Subcutaneous abdominal adipose tissue (tissue), 5 donors: ENCODE measurements around the gene SYK.

Source experiments
- H3K27ac ChIP-seq: one replicate; pipeline ENCODE4 v1.7.0; 2013; ENCODE audit warnings: low read depth, mild to moderate bottlenecking, inconsistent platforms, low read length, moderate library complexity
- H3K27me3 ChIP-seq, 5 donors: one replicate each; pipeline ENCODE4 v1.7.0; 2013; ENCODE audit warnings: low read length in 5 of 5, inconsistent platforms in 1 of 5; ENCODE audit not compliant: control insufficient read depth in 5 of 5, insufficient read depth in 4 of 5
- H3K36me3 ChIP-seq, 5 donors: one replicate each; pipeline ENCODE4 v1.7.0; 2013; ENCODE audit warnings: low read length in 5 of 5; ENCODE audit not compliant: control insufficient read depth in 5 of 5, insufficient read depth in 5 of 5
- H3K4me1 ChIP-seq, 5 donors: one replicate each; pipeline ENCODE4 v1.7.0; 2013; ENCODE audit warnings: low read length in 5 of 5, mild to moderate bottlenecking in 3 of 5, moderate library complexity in 1 of 5; ENCODE audit not compliant: control insufficient read depth in 5 of 5, insufficient read depth in 5 of 5
- H3K4me3 ChIP-seq, 5 donors: one replicate each; pipeline ENCODE4 v1.7.0; 2013; ENCODE audit warnings: low read length in 5 of 5, low read depth in 1 of 5
- H3K9ac ChIP-seq, 5 donors: one replicate each; pipeline ENCODE4 v1.7.0; 2013; ENCODE audit warnings: low read length in 5 of 5, mild to moderate bottlenecking in 4 of 5, moderate library complexity in 3 of 5
- H3K9me3 ChIP-seq, 5 donors: one replicate each; pipeline ENCODE4 v1.7.0; 2013; ENCODE audit warnings: low read length in 5 of 5; ENCODE audit not compliant: control insufficient read depth in 5 of 5
- donor health status: healthy.
- donor health status: healthy.
- donor health status: healthy.
- donor health status: healthy.
- donor health status: healthy.

Gene SYK

GRCh38 chr9:90855208-90855902 lies 53.7 kb downstream of the SYK start:
- H3K27ac ChIP-seq, result no peak overlapping the region
- no peaks in the 10 kb centered on the region for H3K27me3 ChIP-seq
- no peak overlapping the region for H3K4me3 ChIP-seq
- no peaks in the 10 kb centered on the region for H3K9me3 ChIP-seq
- H3K4me1 ChIP-seq, result peaks cover 0 to under 1% (median 0%) of the 10 kb centered on the region in 5 donors
- H3K9ac ChIP-seq, result no peak overlapping the region
- peaks cover 0 to 3% (median 0%) of the 10 kb centered on the region in 5 donors for H3K36me3 ChIP-seq

GRCh38 chr9:90857091-90857490 lies 55.5 kb downstream of the SYK start:
- Histone ChIP-seq H3K27me3 (peaks cover 0 to 5% (median 0%) of the 10 kb centered on the region in 5 donors), H3K4me1 (peaks cover 0 to 10% (median 0%) of the 10 kb centered on the region in 5 donors), H3K36me3 (peaks cover 0 to 5% (median 0%) of the 10 kb centered on the region in 5 donors), H3K9me3 (no peaks in the 10 kb centered on the region), H3K9ac (no peak overlapping the region), H3K27ac (no peak overlapping the region), H3K4me3 (no peak overlapping the region)

DNA sequence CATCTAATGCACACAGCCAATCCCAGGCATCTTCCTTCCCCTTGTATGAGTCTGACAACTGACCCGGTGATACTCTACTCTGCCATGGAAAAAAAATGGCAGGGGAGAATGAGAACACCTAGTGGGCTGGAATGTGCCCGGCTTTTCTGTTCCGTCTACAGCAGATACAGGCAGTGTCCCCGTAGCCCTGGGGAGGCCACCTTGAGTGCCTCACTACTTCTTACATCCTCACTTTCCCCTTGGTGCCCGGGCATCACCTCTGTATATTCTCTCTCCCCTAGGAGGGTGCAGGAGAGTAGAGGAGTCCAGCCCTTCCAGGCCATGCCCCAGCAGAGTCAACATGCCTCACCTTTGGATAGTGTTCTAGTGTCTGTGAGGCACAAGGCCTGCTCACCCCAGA lies 56.2 kb downstream of the SYK start:
- Histone ChIP-seq H3K36me3 (peaks cover 0 to 8% (median 0%) of the 10 kb centered on the region in 5 donors), H3K27ac (no peak overlapping the region), H3K9ac (no peak overlapping the region), H3K27me3 (peaks cover 0 to 5% (median 0%) of the 10 kb centered on the region in 5 donors), H3K4me3 (no peak overlapping the region), H3K9me3 (no peaks in the 10 kb centered on the region), H3K4me1 (peaks cover 0 to 10% (median 0%) of the 10 kb centered on the region in 5 donors)

DNA sequence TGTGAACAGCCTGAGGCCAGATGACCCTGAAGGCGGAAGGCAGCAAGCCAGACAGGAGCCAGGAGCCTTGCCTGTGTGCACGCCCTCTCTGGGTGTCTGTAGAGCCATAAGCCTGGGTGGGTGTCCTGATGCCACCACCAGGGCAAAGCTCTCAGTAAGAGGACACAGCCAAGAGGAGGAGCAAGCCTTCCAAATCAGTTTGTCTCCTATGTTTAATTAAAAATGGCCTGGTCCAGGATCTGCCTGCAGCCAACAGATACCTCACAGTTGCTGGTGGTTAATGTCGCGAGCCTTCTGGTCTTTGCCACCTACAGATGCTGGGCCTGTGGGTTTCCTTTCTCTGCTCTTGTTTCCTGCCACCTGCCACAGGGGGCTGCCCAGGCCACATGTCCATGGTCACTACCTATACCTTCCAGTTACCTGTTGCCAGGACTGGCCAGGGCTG lies 56.9 kb downstream of the SYK start:
- H3K9me3 ChIP-seq, result no peaks in the 10 kb centered on the region
- no peak overlapping the region for H3K4me3 ChIP-seq

DNA sequence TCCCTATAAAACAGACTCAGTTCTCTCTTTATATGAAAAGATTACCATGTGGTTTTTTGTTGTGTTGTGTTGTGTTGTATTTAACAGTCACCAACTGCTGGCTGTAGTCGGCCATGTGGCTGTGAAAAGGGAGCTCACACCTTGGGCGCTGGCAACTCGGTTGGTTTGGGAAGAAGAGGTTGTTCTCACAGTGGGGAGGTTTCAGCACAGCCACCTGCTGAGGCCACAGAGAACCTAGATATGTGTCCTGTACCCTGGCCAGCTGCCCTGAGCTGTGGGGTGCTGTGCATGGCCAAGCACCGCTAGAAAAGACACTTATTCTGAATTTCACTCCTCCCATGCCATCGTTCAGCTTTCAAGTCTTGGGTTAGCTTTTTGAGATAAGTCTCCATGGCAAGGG lies 58.8 kb downstream of the SYK start:
- Histone ChIP-seq H3K4me3 (no peak overlapping the region), H3K27ac (no peak overlapping the region), H3K9ac (no peak overlapping the region), H3K4me1 (peaks cover 0 to 12% (median 0%) of the 10 kb centered on the region in 5 donors), H3K9me3 (no peaks in the 10 kb centered on the region), H3K27me3 (peaks cover 0 to 5% (median 0%) of the 10 kb centered on the region in 5 donors), H3K36me3 (peaks cover 0 to 8% (median 0%) of the 10 kb centered on the region in 5 donors)

More for the DNA sequence above, 56.9 kb downstream of the SYK start:
- Histone ChIP-seq H3K4me1 (peaks cover 0 to 10% (median 0%) of the 10 kb centered on the region in 5 donors), H3K9ac (no peak overlapping the region), H3K27ac (no peak overlapping the region), H3K27me3 (peaks cover 0 to 5% (median 0%) of the 10 kb centered on the region in 5 donors), H3K36me3 (peaks cover 0 to 8% (median 0%) of the 10 kb centered on the region in 5 donors)

DNA sequence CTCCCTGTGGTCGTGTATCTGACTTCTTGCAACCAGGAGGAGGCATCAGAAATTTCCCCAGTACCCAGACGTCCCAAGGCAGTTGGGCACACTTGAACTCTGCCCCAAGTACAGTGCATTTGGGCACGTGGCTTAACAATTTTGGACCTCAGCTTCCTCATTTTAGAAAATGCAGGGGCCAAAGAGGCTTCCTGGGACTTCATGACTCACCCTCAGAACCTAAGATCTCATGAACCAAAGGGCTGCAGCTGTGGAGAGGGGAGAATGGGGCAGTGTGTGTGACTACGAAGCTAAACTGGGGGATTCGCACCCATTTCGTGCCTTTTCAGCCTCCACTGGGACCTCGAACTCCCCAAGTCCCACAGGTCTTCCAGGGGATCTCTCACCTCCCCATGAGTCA lies 59.2 kb downstream of the SYK start:
- H3K9me3 ChIP-seq, result no peaks in the 10 kb centered on the region
- peaks cover 0 to 8% (median 0%) of the 10 kb centered on the region in 5 donors for H3K36me3 ChIP-seq
- peaks cover 0 to 12% (median 0%) of the 10 kb centered on the region in 5 donors for H3K4me1 ChIP-seq
- peaks cover 0 to 5% (median 0%) of the 10 kb centered on the region in 5 donors for H3K27me3 ChIP-seq
- H3K9ac ChIP-seq, result no peak overlapping the region
- H3K4me3 ChIP-seq, result no peak overlapping the region
- H3K27ac ChIP-seq, result no peak overlapping the region

- peaks cover 0 to 12% (median 0%) of the 10 kb centered on the region in 5 donors for H3K4me1 ChIP-seq
- H3K36me3 ChIP-seq, result peaks cover 0 to 9% (median 0%) of the 10 kb centered on the region in 5 donors
- no peak overlapping the region for H3K27ac ChIP-seq
- H3K4me3 ChIP-seq, result no peak overlapping the region
- H3K9ac ChIP-seq, result no peak overlapping the region
- no peaks in the 10 kb centered on the region for H3K9me3 ChIP-seq
- peaks cover 0 to 5% (median 0%) of the 10 kb centered on the region in 5 donors for H3K27me3 ChIP-seq
These were observed 59.8 kb downstream of the SYK start for GRCh38 chr9:90861380-90861779.

GRCh38 chr9:90861826-90862740 lies 60.5 kb downstream of the SYK start:
- Histone ChIP-seq H3K4me3 (no peak overlapping the region), H3K4me1 (peaks cover 0 to 12% (median 0%) of the 10 kb centered on the region in 5 donors), H3K9me3 (no peaks in the 10 kb centered on the region), H3K27me3 (peaks cover 0 to 5% (median 2%) of the 10 kb centered on the region in 5 donors), H3K27ac (no peak overlapping the region), H3K9ac (no peak overlapping the region), H3K36me3 (peaks cover 0 to 14% (median 0%) of the 10 kb centered on the region in 5 donors)

GRCh38 chr9:90864779-90865178 lies 63.2 kb downstream of the SYK start:
- Histone ChIP-seq H3K27me3 (peaks cover 0 to 5% (median 2%) of the 10 kb centered on the region in 5 donors), H3K4me1 (peaks cover 0 to 12% (median 0%) of the 10 kb centered on the region in 5 donors), H3K36me3 (peaks cover 0 to 16% (median 0%) of the 10 kb centered on the region in 5 donors), H3K9me3 (no peaks in the 10 kb centered on the region), H3K4me3 (no peak overlapping the region), H3K9ac (no peak overlapping the region), H3K27ac (no peak overlapping the region)
